ENCODE measurements around the gene SHANK1.
"Not testable (repeated sequence)": the region's sequence is repeated elsewhere in the genome, so short reads cannot be mapped to it uniquely, and the experiment has no call there.

Gene SHANK1

DNA sequence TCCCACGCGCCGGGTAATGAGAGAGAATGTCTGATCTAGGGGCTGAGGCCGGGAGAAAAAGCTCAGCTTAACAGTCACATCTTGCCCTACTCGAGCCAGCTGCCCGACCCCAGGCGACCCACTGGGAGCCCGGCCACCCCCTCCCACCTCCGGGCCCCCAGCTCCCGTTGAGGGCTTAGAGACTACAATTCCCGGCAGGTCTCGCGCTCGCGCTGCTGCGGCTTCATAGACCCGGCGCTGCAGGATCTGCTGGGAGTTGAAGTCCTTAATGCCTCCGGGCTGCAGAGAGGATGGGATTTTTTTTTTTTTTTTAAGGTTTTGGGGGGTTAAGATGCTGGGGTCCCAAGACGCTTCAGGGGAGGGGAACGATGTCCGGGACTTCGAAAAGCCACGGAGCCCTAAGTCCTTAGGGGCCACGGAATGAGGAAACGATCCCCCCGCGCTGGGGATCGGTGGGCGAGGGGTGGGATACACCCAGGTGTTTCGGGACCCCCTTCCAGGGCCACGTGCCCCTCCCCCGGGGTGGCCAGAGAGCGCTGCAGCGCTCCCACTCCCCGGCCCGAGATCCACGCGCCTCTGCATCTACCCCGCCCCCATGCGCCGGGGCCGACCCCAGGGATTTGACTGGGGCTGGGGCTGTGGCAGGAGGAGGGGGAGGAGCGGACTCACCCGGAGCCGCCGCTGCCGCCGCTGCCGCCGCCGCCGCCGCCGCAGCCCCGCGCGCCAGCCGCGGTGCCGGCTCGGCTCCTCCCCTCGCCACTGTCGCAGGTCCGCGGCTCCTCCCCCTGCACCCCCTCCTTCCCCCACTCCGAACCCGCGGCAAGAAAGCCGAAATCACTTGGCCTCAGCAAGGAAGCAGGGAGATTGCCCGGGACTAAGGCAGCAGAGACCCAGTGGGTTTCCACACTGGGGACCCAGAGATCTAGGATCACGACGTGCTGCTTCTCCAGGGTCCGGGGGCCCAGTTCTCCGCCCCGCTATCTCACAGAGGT lies 80.2 kb downstream of the SHANK1 start, which contains the start of gene SYT3:
Gene SYT3, minus strand, starts transcription at position 761 of the 992 bp plus-strand sequence. CDS start 2,470 bp downstream, outside the sequence.
- H3K27me3 Mint-ChIP-seq (ENCODE audit: low read depth) = peaks cover 37% of the 10 kb centered on the region
- no peaks in the 10 kb centered on the region for H3K36me3 Mint-ChIP-seq (ENCODE audit: low read depth)
- H3K4me3 Mint-ChIP-seq = peak within 1 kb of the TSS; percentile 23
- no peaks in the 10 kb centered on the region for H3K4me1 Mint-ChIP-seq (ENCODE audit: low read depth)
- no peak within 1 kb of the TSS for H3K27ac Mint-ChIP-seq
- peaks cover 4% of the 10 kb centered on the region for H3K9me3 Mint-ChIP-seq

DNA sequence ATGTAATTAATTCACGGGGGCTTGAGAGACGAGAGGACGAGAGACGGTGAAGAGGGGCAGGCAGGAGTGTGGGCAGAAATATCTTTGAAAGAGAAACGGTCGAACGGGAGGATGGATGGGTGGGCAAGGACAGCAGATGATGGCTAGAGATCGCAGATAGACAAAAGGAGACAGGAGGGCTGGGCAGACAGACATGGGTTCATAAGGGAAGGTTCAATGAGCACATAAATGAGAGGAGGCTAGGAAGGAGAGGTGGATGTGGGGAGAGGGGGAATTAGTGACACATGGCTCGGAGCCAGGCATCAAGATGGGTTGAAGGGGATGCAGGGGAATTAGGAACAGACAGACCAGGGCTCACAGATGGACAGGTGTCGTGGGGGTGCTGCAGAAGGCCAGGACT lies 81.0 kb downstream of the SHANK1 start:
- Mint-ChIP-seq H3K36me3 (ENCODE audit: low read depth) (no peaks in the 10 kb centered on the region), H3K27me3 (ENCODE audit: low read depth) (peaks cover 37% of the 10 kb centered on the region), H3K4me3 (no peak overlapping the region), H3K9me3 (peaks cover 8% of the 10 kb centered on the region), H3K27ac (no peak overlapping the region), H3K4me1 (ENCODE audit: low read depth) (no peaks in the 10 kb centered on the region)

DNA sequence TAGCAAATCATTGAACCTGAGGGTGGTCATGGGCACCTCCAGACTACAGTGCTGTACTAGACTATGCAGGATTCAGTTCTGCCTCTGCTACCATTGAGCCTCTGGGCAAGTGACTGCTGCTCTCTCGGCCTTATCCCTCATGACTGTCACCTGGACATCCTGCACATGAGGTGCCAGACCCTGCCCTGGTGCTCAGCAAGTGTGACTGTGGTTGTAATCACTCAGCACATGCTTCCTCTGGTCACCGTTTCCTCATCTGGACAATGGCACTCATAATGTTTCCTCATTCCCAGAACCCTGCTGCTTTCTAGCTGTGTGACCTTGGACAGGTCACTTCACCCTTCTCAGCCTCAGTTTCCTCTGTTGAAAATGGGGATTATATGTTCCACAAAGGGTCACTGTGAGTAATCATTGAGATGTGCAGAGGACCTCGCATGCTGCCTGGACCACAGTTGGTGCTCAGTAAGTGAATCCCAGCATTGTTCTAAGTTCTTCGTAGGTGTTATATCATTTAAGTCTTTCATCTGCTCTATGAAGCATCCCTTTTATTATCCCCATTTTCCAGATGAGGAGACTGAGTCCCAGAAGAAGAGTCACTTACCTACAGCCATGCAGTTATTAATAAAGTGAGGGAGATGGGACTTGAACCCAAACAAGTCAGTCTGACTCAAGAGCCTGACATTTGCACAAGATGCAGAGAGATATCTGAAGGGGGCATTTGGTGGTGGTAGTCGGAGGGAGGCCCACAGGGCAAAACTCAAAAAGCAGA lies 83.1 kb downstream of the SHANK1 start:
- no peaks in the 10 kb centered on the region for H3K4me1 Mint-ChIP-seq (ENCODE audit: low read depth)
- no peak overlapping the region for H3K4me3 Mint-ChIP-seq
- no peak overlapping the region for H3K27ac Mint-ChIP-seq
- H3K27me3 Mint-ChIP-seq (ENCODE audit: low read depth) = peaks cover 37% of the 10 kb centered on the region
- H3K9me3 Mint-ChIP-seq = peaks cover 14% of the 10 kb centered on the region
- H3K36me3 Mint-ChIP-seq (ENCODE audit: low read depth) = no peaks in the 10 kb centered on the region

DNA sequence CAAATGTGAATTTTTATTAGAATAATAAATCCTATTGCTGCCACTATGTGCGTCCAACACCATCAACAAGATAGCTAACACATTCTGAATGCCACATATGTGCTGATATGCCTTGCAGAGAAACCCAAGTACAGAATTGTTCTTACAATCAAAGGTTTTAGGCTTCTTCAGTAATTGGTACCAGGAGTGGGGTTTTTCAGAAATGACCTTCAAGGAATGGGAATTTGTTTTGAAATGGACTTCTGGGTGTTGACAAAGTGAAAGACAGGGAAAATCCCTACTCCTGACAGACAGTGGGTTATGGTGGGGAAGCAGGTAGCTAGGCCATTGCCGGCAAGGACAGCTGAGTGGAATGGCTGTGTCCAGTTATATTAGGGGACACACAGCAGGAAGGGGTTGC lies 85.6 kb downstream of the SHANK1 start:
- Mint-ChIP-seq H3K27ac (no peak overlapping the region), H3K36me3 (ENCODE audit: low read depth) (no peaks in the 10 kb centered on the region), H3K27me3 (ENCODE audit: low read depth) (peaks cover 24% of the 10 kb centered on the region), H3K4me1 (ENCODE audit: low read depth) (no peaks in the 10 kb centered on the region), H3K4me3 (no peak overlapping the region), H3K9me3 (peaks cover 14% of the 10 kb centered on the region)

DNA sequence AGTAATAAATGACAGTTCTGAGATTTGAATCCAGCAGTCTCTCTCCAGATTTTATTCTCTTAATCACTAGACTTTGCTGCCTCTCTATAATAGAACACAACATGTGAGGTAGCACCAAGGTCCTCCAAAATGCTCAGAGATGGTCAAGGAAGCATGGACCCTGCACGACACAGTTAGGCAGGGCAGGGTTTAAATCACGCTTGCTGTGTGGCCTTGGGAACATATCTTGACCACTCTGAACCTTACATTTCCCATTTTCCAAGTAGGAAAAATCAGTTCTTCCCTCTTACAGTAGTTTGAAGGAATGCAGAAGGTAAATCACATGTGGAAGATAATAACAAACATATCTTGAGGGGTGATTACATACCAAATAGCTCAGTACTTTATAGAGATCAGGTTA lies 86.2 kb downstream of the SHANK1 start:
- H3K27ac Mint-ChIP-seq = no peak overlapping the region
- H3K27me3 Mint-ChIP-seq (ENCODE audit: low read depth) = peaks cover 18% of the 10 kb centered on the region
- no peak overlapping the region for H3K4me3 Mint-ChIP-seq
- no peaks in the 10 kb centered on the region for H3K4me1 Mint-ChIP-seq (ENCODE audit: low read depth)
- H3K9me3 Mint-ChIP-seq = peaks cover 14% of the 10 kb centered on the region
- no peaks in the 10 kb centered on the region for H3K36me3 Mint-ChIP-seq (ENCODE audit: low read depth)

DNA sequence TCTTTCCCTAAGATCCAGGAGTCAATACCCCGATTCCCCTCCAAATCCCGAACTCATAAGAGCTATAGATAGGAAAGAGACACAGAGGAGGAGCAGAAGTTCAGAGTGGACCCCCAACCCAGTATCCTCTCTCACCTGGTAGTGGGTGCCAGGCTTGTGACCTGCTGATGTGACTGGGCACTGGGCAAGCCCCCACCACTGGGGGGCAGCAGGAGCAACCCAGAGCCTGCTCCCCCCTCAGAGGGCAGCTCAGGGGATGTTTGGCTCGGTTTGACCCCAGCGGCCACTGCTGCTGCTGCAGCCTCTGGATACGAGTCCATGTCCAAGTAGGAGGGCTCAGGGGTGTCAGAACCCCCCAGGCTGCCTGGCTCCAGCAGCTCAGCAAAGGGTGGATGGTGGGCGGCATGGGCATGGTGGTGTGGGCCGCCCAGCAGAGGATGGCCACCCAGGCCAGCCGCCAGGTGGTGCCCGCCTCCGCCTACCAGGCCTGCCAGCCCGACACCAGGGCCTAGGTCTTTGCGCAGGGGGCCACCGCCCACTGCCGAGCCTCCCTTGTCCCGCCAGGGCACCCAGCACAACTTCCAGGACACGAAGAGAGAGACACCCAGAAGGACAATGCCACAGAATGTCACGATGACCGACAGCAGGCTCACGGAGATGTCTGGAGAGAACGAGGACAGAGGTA lies 87.3 kb downstream of the SHANK1 start:
- Mint-ChIP-seq H3K27me3 (ENCODE audit: low read depth) (peaks cover 7% of the 10 kb centered on the region), H3K4me1 (ENCODE audit: low read depth) (no peaks in the 10 kb centered on the region), H3K9me3 (peaks cover 14% of the 10 kb centered on the region), H3K27ac (no peak overlapping the region), H3K4me3 (no peak overlapping the region), H3K36me3 (ENCODE audit: low read depth) (no peaks in the 10 kb centered on the region)

DNA sequence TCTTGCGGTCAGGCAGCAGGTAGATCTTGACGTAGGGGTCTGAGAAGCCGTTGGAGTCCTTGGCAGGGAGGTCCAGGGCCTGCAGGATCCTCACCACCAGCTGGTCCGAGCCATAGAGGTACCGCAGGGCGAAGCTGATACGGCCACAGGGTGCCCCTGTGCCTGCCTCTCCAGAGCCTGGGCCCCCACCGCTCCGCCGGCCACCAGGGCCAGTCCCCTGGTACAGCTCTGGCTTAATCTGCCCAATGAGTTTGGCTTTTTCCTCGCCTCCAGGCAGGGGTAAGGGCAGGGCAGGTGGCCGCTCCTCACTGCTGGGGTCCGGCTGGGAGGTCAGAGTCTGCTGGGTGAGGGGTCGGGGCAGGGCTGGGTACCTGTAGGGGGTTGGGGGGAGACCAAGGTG lies 89.8 kb downstream of the SHANK1 start:
- no peak overlapping the region for H3K4me3 Mint-ChIP-seq
- H3K4me1 Mint-ChIP-seq (ENCODE audit: low read depth) = no peaks in the 10 kb centered on the region
- no peaks in the 10 kb centered on the region for H3K27me3 Mint-ChIP-seq (ENCODE audit: low read depth)
- peaks cover 10% of the 10 kb centered on the region for H3K9me3 Mint-ChIP-seq
- H3K27ac Mint-ChIP-seq = no peak overlapping the region
- no peaks in the 10 kb centered on the region for H3K36me3 Mint-ChIP-seq (ENCODE audit: low read depth)

DNA sequence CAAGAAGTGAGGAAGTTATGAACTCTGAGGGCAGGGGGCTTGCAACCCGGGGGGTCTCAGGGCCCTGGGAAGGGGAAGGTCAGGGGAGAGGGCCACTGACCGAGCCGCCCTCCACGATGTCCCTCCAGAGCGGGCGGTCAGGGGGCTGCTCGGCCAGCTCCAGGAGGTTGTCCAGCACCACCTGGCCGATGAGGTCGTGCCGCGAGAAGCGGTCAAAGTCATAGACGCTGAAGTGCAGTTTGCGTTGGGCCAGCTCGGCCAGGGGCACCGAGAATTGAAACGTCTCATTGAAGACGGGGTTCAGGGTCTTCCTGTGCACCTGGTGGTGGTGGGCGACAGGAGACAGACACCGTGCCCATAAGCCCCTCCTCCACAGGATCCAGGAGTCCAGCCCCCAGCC lies 90.4 kb downstream of the SHANK1 start:
- no peaks in the 10 kb centered on the region for H3K27me3 Mint-ChIP-seq (ENCODE audit: low read depth)
- H3K9me3 Mint-ChIP-seq = peaks cover 10% of the 10 kb centered on the region

DNA sequence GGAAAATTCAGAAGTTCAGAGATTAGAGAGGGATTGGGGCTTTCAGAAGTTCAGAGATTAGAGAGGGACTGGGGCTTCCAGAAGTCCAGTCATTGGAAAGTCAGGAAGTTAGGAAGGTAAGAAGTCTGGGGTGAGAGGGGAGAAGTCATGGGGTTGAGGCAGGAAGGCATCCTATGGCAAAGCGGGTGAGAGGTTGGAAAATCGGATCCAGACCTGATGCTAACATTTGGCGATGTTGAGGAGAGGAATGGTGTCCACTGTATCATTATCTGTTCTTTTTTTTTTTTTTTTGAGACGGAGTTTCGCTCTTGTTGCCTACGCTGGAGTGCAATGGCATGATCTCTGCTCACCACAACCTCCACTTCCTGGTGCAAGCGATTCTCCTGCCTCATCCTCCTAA lies 91.1 kb downstream of the SHANK1 start:
- Mint-ChIP-seq H3K9me3 (peaks cover 5% of the 10 kb centered on the region), H3K27me3 (ENCODE audit: low read depth) (no peaks in the 10 kb centered on the region), H3K4me1 (ENCODE audit: low read depth) (no peaks in the 10 kb centered on the region), H3K4me3 (no peak overlapping the region), H3K27ac (no peak overlapping the region), H3K36me3 (ENCODE audit: low read depth) (no peaks in the 10 kb centered on the region)

More for the DNA sequence above, 90.4 kb downstream of the SHANK1 start:
- H3K4me1 Mint-ChIP-seq (ENCODE audit: low read depth) = no peaks in the 10 kb centered on the region
- H3K4me3 Mint-ChIP-seq = no peak overlapping the region
- H3K27ac Mint-ChIP-seq = no peak overlapping the region
- no peaks in the 10 kb centered on the region for H3K36me3 Mint-ChIP-seq (ENCODE audit: low read depth)

DNA sequence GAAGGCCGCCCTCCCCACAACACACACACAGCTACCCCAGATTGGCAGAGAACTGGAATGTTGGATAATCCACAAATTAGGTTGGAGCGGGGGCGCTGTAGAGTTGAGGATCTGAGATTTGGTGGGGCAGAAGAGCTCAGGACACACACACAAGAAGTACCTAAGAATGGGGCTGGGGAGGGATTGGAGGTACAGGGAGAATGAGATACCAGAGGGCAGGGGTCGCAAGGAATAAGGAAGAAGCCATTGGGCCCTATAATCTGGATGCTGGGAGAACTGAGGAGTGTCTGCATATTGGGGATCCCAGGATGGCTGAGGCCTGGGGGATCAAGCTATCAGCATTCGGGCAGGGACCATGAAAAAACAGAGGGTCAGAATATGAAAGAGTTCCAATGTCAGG lies 91.5 kb downstream of the SHANK1 start:
- no peaks in the 10 kb centered on the region for H3K36me3 Mint-ChIP-seq (ENCODE audit: low read depth)
- peaks cover under 1% of the 10 kb centered on the region for H3K9me3 Mint-ChIP-seq
- no peaks in the 10 kb centered on the region for H3K27me3 Mint-ChIP-seq (ENCODE audit: low read depth)

DNA sequence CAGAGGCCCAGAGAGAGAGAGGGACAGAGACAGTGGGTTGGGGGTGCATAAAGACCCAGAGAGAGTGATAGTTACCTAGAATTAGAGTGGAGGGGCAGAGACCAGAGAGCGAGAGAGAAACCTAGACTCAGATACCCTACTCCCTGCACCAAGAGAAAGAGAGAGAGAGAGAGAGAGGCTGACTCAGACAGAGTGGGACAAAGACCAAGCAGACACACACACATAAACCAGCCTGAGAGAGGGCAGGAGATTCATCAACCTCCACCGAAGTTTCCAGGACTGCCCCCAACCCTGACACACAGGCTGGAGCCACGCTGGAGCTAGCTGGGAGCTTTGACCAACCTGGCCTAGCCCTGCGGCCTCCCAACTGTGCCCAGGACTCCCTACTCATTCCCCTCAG lies 92.8 kb downstream of the SHANK1 start:
- H3K27ac Mint-ChIP-seq = no peak overlapping the region
- H3K27me3 Mint-ChIP-seq (ENCODE audit: low read depth) = no peaks in the 10 kb centered on the region
- H3K4me3 Mint-ChIP-seq = no peak overlapping the region
- H3K9me3 Mint-ChIP-seq = no peaks in the 10 kb centered on the region
- no peaks in the 10 kb centered on the region for H3K4me1 Mint-ChIP-seq (ENCODE audit: low read depth)
- H3K36me3 Mint-ChIP-seq (ENCODE audit: low read depth) = no peaks in the 10 kb centered on the region

More for the DNA sequence above, 91.5 kb downstream of the SHANK1 start:
- H3K4me1 Mint-ChIP-seq (ENCODE audit: low read depth) = no peaks in the 10 kb centered on the region
- no peak overlapping the region for H3K4me3 Mint-ChIP-seq
- no peak overlapping the region for H3K27ac Mint-ChIP-seq

DNA sequence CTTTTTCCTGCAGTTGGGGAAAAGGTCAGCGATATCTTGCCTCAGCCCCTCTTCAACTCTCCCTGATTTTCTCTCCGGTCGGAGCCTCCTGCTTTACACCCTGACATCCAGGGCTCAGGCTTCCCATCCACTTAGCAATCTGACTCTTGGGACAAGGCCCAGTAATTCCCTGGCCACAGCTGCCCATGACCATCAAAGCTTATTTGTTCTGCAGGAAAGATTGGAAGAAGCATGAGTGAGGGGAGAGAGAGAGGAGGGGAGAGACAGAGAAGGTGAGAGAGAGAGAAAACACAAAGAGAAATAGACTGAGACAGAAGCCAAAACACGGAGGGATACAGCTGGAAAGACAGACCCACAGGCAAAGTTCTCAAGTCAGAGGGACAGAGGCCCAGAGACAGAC lies 93.6 kb downstream of the SHANK1 start:
- no peaks in the 10 kb centered on the region for H3K27me3 Mint-ChIP-seq (ENCODE audit: low read depth)
- H3K36me3 Mint-ChIP-seq (ENCODE audit: low read depth) = no peaks in the 10 kb centered on the region
- H3K4me3 Mint-ChIP-seq = no peak overlapping the region
- no peak overlapping the region for H3K27ac Mint-ChIP-seq
- no peaks in the 10 kb centered on the region for H3K4me1 Mint-ChIP-seq (ENCODE audit: low read depth)
- H3K9me3 Mint-ChIP-seq = no peaks in the 10 kb centered on the region

DNA sequence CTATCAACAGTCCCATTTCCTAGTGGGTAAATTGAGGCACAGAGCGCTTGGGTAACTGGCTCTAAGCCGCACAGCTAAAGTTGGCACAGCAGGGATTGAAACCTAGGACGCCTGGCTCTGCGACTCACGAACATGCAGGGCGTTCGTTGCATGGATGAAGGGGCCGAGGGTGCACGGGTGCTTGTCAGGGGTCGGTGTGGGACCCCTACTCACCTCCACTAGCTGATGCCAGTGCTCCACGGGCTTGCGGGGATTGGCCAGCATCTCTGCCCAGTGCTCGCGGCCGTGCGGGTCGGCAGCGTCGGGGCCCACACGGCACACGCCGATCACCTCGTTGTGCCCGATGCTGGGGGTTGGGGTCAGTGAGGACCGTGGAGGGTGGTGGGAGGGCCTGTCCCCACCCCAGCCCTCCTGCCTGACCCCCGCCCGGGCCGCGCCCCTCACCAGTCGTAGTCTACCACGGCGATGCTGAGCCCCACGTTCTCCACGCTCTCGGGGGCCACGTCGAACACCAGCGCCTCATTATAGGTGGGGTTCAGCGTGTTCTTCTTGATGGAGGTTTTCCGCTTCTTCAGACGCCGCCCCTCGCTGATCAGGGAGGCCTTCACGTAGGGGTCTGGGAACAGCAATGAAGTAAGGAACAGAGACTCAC lies 94.5 kb downstream of the SHANK1 start:
- H3K27me3 Mint-ChIP-seq (ENCODE audit: low read depth) = no peaks in the 10 kb centered on the region
- H3K36me3 Mint-ChIP-seq (ENCODE audit: low read depth) = no peaks in the 10 kb centered on the region
- no peaks in the 10 kb centered on the region for H3K4me1 Mint-ChIP-seq (ENCODE audit: low read depth)
- H3K27ac Mint-ChIP-seq = no peak overlapping the region
- no peak overlapping the region for H3K4me3 Mint-ChIP-seq
- no peaks in the 10 kb centered on the region for H3K9me3 Mint-ChIP-seq

DNA sequence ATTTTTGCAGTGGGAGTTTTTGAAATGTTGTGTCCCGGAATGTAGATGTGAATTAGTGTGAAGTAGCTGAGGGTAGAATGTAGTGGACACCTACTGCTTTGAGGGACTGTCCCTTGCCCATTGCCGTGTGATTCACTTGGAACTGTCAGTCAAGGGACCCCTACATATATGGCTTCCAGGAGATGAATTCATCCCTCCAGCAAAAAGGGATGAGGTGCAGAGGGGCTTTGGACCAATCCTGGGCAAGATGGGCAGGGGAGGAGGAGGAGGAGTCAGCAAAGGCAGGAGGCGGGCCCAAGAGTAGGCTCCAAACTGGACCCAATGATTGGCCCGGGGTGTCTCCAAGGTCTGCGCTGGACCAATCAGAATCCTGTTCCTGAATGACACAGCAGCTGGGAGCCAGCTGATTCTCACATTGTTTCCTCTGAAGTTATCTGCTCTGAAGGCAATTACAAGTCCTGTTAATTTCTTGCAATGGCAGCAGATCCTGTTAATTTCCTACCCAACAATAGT lies 99.2 kb downstream of the SHANK1 start:
- not testable (repeated sequence) for H3K4me3 Mint-ChIP-seq; H3K4me1 Mint-ChIP-seq (ENCODE audit: low read depth); H3K27me3 Mint-ChIP-seq (ENCODE audit: low read depth); H3K27ac Mint-ChIP-seq; H3K9me3 Mint-ChIP-seq; H3K36me3 Mint-ChIP-seq (ENCODE audit: low read depth)
